Spleen (tissue), 7 donors: ENCODE measurements around the gene NAMPT.

Experiments
- POLR2A ChIP-seq, 3 donors: fragments of 450-650 bp; IDR thresholded peaks; one replicate each; pipeline ENCODE4 v1.5.1; 2017; ENCODE audit warnings: antibody characterized with exemption in 3 of 3, mild to moderate bottlenecking in 1 of 3
- TF ChIP-seq, protein P1 (sequence below), 11 experiments: fragments of 200-600 bp in 7 of 11; fragments of 450-650 bp in 4 of 11; sonication (generic) in 4 of 11; IDR thresholded peaks in 8 of 11; conservative IDR thresholded peaks in 3 of 11; 1 replicate in 7 of 11; 2 replicates in 4 of 11; pipeline versions ENCODE4 v1.4.0 to v1.8.0; 2016 to 2021; ENCODE audit warnings: antibody characterized with exemption in 11 of 11, inconsistent platforms in 4 of 11, mild to moderate bottlenecking in 1 of 11
- donor health status: DM: no; HTN: no; CAD: no; lungs with moderate emphysema.
- donor health status: DM: no; HTN: no; CAD: no.
- donor health status: DM: no; HTN: no; CAD: no.

DNA sequence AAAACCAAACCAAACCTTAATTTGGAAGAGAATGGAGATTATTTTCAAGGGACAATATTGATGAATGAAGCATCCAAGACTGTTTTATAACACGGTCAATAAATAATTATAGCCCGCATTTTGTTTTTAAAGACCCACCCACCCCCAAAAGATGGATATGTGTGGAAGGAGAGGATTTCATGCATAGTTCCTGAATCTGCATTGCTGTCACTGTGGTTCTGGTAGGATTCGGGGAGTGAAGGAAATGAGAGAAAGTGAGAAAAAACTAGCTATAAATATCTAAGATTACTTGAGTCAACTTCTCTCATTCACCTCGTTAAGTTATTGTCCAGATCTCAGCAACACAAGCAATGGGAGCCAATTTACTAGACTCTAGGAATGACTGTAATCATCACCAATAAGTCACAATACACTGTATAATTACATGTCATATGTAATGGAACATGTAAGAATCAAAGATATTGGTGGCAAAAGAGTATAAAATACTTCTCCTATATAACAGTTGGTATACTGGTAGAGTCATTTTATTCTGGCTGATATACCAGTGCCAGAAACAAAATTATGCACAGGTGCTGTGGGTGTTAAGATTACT is 30.2 kb downstream of the NAMPT start:
- TF ChIP-seq, protein P1, sequence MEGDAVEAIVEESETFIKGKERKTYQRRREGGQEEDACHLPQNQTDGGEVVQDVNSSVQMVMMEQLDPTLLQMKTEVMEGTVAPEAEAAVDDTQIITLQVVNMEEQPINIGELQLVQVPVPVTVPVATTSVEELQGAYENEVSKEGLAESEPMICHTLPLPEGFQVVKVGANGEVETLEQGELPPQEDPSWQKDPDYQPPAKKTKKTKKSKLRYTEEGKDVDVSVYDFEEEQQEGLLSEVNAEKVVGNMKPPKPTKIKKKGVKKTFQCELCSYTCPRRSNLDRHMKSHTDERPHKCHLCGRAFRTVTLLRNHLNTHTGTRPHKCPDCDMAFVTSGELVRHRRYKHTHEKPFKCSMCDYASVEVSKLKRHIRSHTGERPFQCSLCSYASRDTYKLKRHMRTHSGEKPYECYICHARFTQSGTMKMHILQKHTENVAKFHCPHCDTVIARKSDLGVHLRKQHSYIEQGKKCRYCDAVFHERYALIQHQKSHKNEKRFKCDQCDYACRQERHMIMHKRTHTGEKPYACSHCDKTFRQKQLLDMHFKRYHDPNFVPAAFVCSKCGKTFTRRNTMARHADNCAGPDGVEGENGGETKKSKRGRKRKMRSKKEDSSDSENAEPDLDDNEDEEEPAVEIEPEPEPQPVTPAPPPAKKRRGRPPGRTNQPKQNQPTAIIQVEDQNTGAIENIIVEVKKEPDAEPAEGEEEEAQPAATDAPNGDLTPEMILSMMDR (IDR thresholded peaks at IDR 0.05 in 8 of 11, conservative IDR thresholded peaks at IDR 0.05 in 3 of 11) = no peak
- TF ChIP-seq POLR2A (IDR thresholded peaks at IDR 0.05) = no peak
